ENCODE results near the gene KCNMA1. TPM values are rescaled to one million over a fixed set of nuclear protein-coding genes. Genes with fewer than 3 reads are reported as not detected.

KCNMA1 gene
- total RNA-seq, 1 donor from 2014 or later, result 15.8 TPM

- no peak for TF ChIP-seq CTCF (IDR thresholded peaks at IDR 0.05; ENCODE audit: insufficient read depth, low read length, severe bottlenecking)
- Histone ChIP-seq H3K27me3 (ENCODE audit: control insufficient read depth, insufficient read depth, low read length) (no peaks in the 10 kb centered on the region), H3K36me3 (ENCODE audit: control insufficient read depth, insufficient read depth, low read length) (no peaks in the 10 kb centered on the region), H3K4me3 (ENCODE audit: low read depth, low read length) (no peak overlapping the region)
- DNase-seq (ENCODE audit: low read depth) (no peak), FAIRE-seq (no peak)
Measured at GRCh38 chr10:77510294-77510693, 127.3 kb downstream of the KCNMA1 start.

GRCh38 chr10:77509391-77509790 is 128.2 kb downstream of the KCNMA1 start:
- no peaks in the 10 kb centered on the region for H3K27me3 ChIP-seq (ENCODE audit: control insufficient read depth, insufficient read depth, low read length)
- DNase-seq (ENCODE audit: low read depth) (no peak), FAIRE-seq (no peak)
- no peaks in the 10 kb centered on the region for H3K36me3 ChIP-seq (ENCODE audit: control insufficient read depth, insufficient read depth, low read length)
- no peak for TF ChIP-seq CTCF (IDR thresholded peaks at IDR 0.05; ENCODE audit: insufficient read depth, low read length, severe bottlenecking)
- H3K4me3 ChIP-seq (ENCODE audit: low read depth, low read length), result no peak overlapping the region

- DNase-seq (ENCODE audit: low read depth) (no peak), FAIRE-seq (peak; percentile 62)
- Histone ChIP-seq H3K36me3 (ENCODE audit: control insufficient read depth, insufficient read depth, low read length) (no peaks in the 10 kb centered on the region), H3K27me3 (ENCODE audit: control insufficient read depth, insufficient read depth, low read length) (no peaks in the 10 kb centered on the region), H3K4me3 (ENCODE audit: low read depth, low read length) (no peak overlapping the region)
- TF ChIP-seq CTCF (IDR thresholded peaks at IDR 0.05; ENCODE audit: insufficient read depth, low read length, severe bottlenecking), result no peak
Measured at GRCh38 chr10:77507291-77507880, 130.2 kb downstream of the KCNMA1 start.

- Histone ChIP-seq H3K36me3 (ENCODE audit: control insufficient read depth, insufficient read depth, low read length) (no peaks in the 10 kb centered on the region), H3K4me3 (ENCODE audit: low read depth, low read length) (no peak overlapping the region), H3K27me3 (ENCODE audit: control insufficient read depth, insufficient read depth, low read length) (no peaks in the 10 kb centered on the region)
- TF ChIP-seq CTCF (IDR thresholded peaks at IDR 0.05; ENCODE audit: insufficient read depth, low read length, severe bottlenecking), result no peak
- FAIRE-seq, result no peak
- no peak for DNase-seq (ENCODE audit: low read depth)
Measured at GRCh38 chr10:77506517-77507200, 130.9 kb downstream of the KCNMA1 start.

GRCh38 chr10:77505431-77506334 is 131.9 kb downstream of the KCNMA1 start:
- H3K27me3 ChIP-seq (ENCODE audit: control insufficient read depth, insufficient read depth, low read length), result no peaks in the 10 kb centered on the region
- TF ChIP-seq CTCF (IDR thresholded peaks at IDR 0.05; ENCODE audit: insufficient read depth, low read length, severe bottlenecking), result no peak
- DNase-seq (ENCODE audit: low read depth), result peak; percentile 87
- no peak overlapping the region for H3K4me3 ChIP-seq (ENCODE audit: low read depth, low read length)
- no peak for FAIRE-seq
- no peaks in the 10 kb centered on the region for H3K36me3 ChIP-seq (ENCODE audit: control insufficient read depth, insufficient read depth, low read length)

Data from bronchial epithelial cell (primary cell).